Body of pancreas (tissue), 4 donors: ENCODE results near the gene STEEP1. TPM values are rescaled to one million over a fixed set of nuclear protein-coding genes. Genes with fewer than 3 reads are reported as not detected.

Source experiments
- ATAC-seq: fragments of 150-250 bp; one replicate; pipeline ENCODE4 v1.9.1; 2016
- DNase-seq, 4 donors: peaks; one replicate each; pipeline ENCODE4 v3.0.0-alpha.2; 2019
- H3K27ac ChIP-seq, 4 donors: fragments of 200-600 bp; sonication (generic); 1 replicate in 3 of 4; 2 replicates in 1 of 4; pipeline versions ENCODE4 v1.5.1 to v1.6.1; 2016 to 2019; ENCODE audit warnings: mild to moderate bottlenecking in 1 of 4, mixed read lengths in 1 of 4, moderate library complexity in 1 of 4
- H3K27me3 ChIP-seq, 2 donors: fragments of 200-600 bp; sonication (generic); one replicate each; pipeline ENCODE4 v1.6.0; 2016; ENCODE audit warnings: mild to moderate bottlenecking in 1 of 2
- H3K36me3 ChIP-seq, 2 donors: fragments of 200-600 bp; sonication (generic); replicated peaks in 1 of 2; 2 replicates each; pipeline ENCODE4 v1.5.1; 2016; ENCODE audit warnings: low read depth in 2 of 2; ENCODE audit not compliant: insufficient read depth in 1 of 2
- H3K4me1 ChIP-seq: fragments of 200-600 bp; sonication (generic); one replicate; pipeline ENCODE4 v1.6.0; 2016
- H3K4me3 ChIP-seq, 2 donors: fragments of 200-600 bp; sonication (generic); 1 replicate in 1 of 2; 2 replicates in 1 of 2; pipeline ENCODE4 v1.5.1; 2016 to 2019
- H3K9me3 ChIP-seq, 3 donors: fragments of 200-600 bp; sonication (generic); 1 replicate in 2 of 3; 2 replicates in 1 of 3; pipeline ENCODE4 v1.5.1; 2016
- CTCF ChIP-seq, 7 experiments: fragments of 450-650 bp in 4 of 7; fragments of 200-600 bp in 3 of 7; sonication (generic) in 3 of 7; IDR thresholded peaks; one replicate each; pipeline ENCODE4 v1.5.1; 2016 to 2019; ENCODE audit warnings: antibody characterized with exemption in 7 of 7
- POLR2A ChIP-seq, 3 donors: fragments of 450-650 bp; IDR thresholded peaks; one replicate each; pipeline ENCODE4 v1.6.1; 2016; ENCODE audit warnings: antibody characterized with exemption in 3 of 3, mild to moderate bottlenecking in 2 of 3
- WGBS, 2 donors: methylation state at CpG; one replicate each; pipeline ENCODE4 v1.1.5; 2017; 5-methylcytosine and 5-hydroxymethylcytosine counted together
- intact Hi-C: fragments of 100-400 bp; cut with DNase I; formaldehyde crosslinking; loops from one replicate; pipeline ENCODE4 v1.15.1; 2023
- total RNA-seq, 2 donors: library from RNA; depleted of rRNA; stranded (reverse); fragments of >200 nt; gene quantifications; one replicate each; pipeline ENCODE4 v1.1.0, GENCODE V29; 2016

Gene STEEP1
- total RNA-seq, 2 donors from 2014 or later, result 8.2 to 17.4 TPM

- DNase-seq (no peak), ATAC-seq (no peak)
- H3K9me3 ChIP-seq, result no peaks in the 10 kb centered on the region
- no peaks in the 10 kb centered on the region for H3K36me3 ChIP-seq
- intact Hi-C loops, result no loop called here
- no peak for TF ChIP-seq CTCF (IDR thresholded peaks at IDR 0.05)
- TF ChIP-seq POLR2A (IDR thresholded peaks at IDR 0.05), result no peak
- no peaks in the 10 kb centered on the region for H3K27me3 ChIP-seq
- peaks cover 7% of the 10 kb centered on the region for H3K4me1 ChIP-seq
- no peak overlapping the region for H3K4me3 ChIP-seq
- H3K27ac ChIP-seq, result no peak overlapping the region
Observed at GRCh38 chrX:119579414-119579813, 14.2 kb upstream of the STEEP1 start.

GRCh38 chrX:119574394-119575266 lies 9.4 kb upstream of the STEEP1 start, which contains the start of gene UBE2A:
Gene UBE2A, plus strand, starts transcription at chrX:119574563. Its CDS starts 149 bp downstream, at chrX:119574712.
- WGBS, 2 donors, result 0% methylated on average over 8 to 36 of the region's 86 CpGs
- intact Hi-C loops, result no loop called here
- peak within 1 kb of the TSS; percentile 65 to 93 (median 84) for H3K27ac ChIP-seq

GRCh38 chrX:119573840-119574393 lies 8.7 kb upstream of the STEEP1 start:
- Histone ChIP-seq H3K36me3 (no peaks in the 10 kb centered on the region), H3K27me3 (no peaks in the 10 kb centered on the region), H3K27ac (peak overlapping the region; percentile 65 to 93 (median 84)), H3K4me1 (peaks cover 7% of the 10 kb centered on the region), H3K9me3 (no peaks in the 10 kb centered on the region), H3K4me3 (peak overlapping the region in 1 of 2 donors; percentile 72)
- intact Hi-C loops, result no loop called here
- 0 to 1% methylated on average over 19 to 29 of the region's 30 CpGs for WGBS, 2 donors
- TF ChIP-seq CTCF (IDR thresholded peaks at IDR 0.05) (no peak), POLR2A (IDR thresholded peaks at IDR 0.05) (no peak)
- ATAC-seq (peak; percentile 52), DNase-seq (peak in 3 of 4 donors; percentile 19 to 49 (median 43))

More at GRCh38 chrX:119574394-119575266, 9.4 kb upstream of the STEEP1 start, which contains the start of gene UBE2A:
- Histone ChIP-seq H3K27me3 (no peaks in the 10 kb centered on the region), H3K9me3 (no peaks in the 10 kb centered on the region), H3K36me3 (no peaks in the 10 kb centered on the region), H3K4me3 (peak within 1 kb of the TSS; percentile 20 to 72), H3K4me1 (peaks cover 7% of the 10 kb centered on the region)
- ATAC-seq, result peak; percentile 98
- TF ChIP-seq POLR2A (IDR thresholded peaks at IDR 0.05) (peak; percentile 68 to 94 (median 92)), CTCF (IDR thresholded peaks at IDR 0.05) (peak in 6 of 7 experiments; percentile 14 to 32 (median 18))
- DNase-seq, result peak; percentile 89 to 92 (median 90)

DNA sequence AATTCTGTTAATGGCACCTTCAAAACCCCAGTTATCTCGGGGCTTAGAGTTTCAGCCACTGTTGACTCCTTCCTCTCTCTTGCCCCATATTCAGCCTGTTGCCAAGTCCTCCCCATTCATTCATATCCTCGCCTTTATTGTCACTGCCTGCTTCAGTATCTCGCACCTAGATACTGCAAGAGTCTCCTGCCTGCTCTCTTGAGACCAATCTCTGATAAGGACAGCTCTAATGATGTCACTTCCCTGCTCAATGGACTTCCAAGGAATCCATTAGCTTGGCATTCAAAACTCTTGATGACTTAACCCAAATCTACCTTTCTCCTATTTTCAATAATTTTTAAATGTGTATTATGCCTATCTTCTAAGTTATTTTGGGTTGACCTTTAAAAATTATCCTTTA lies 8.0 kb upstream of the STEEP1 start:
- 20 to 40% methylated on average over 3 of the region's 3 CpGs for WGBS, 2 donors
- intact Hi-C loops, result no loop called here
- Histone ChIP-seq H3K4me1 (peaks cover 7% of the 10 kb centered on the region), H3K4me3 (no peak overlapping the region), H3K9me3 (no peaks in the 10 kb centered on the region), H3K27ac (peak overlapping the region in 3 of 4 donors; percentile 76 to 93 (median 91)), H3K27me3 (no peaks in the 10 kb centered on the region), H3K36me3 (no peaks in the 10 kb centered on the region)
- TF ChIP-seq POLR2A (IDR thresholded peaks at IDR 0.05) (no peak), CTCF (IDR thresholded peaks at IDR 0.05) (no peak)
- ATAC-seq (no peak), DNase-seq (no peak)
